ENCODE measurements around the gene RXFP2. TPM values are rescaled to one million over a fixed set of nuclear protein-coding genes. Genes with fewer than 3 reads are reported as not detected.

The RXFP2 gene
- total and polyA plus RNA-seq, 9 of the 15 experiments (the other 6 are each of a cell fraction or from before 2014, with no cell fraction given), result not detected

- ATAC-seq (no peak), FAIRE-seq (no peak), DNase-seq (ENCODE audit: extremely low read depth in 1 of 4, low spot score in 3 of 4) (no peak)
- Histone ChIP-seq H4K20me1 (replicated peaks; ENCODE audit: control insufficient read depth, insufficient read depth, low read length) (no peaks in the 10 kb centered on the region), H3K9ac (ENCODE audit: insufficient read depth in 1 of 2, low read depth in 2 of 2, low read length in 2 of 2) (no peak overlapping the region), H3K4me2 (ENCODE audit: insufficient read depth, low read length) (no peak overlapping the region), H2AFZ (ENCODE audit: low read depth, low read length) (no peak overlapping the region), H3K36me3 (ENCODE audit: control insufficient read depth, insufficient read depth, low read length) (no peaks in the 10 kb centered on the region), H3K4me3 (no peak overlapping the region), H3K27ac (ENCODE audit: extremely low read depth, low read depth, low read length) (no peak overlapping the region), H3K27me3 (ENCODE audit: control insufficient read depth in 2 of 2, insufficient read depth in 2 of 2, low read length in 2 of 2) (no peaks in the 10 kb centered on the region), H3K4me1 (replicated peaks in 1 of 2; ENCODE audit: control insufficient read depth in 2 of 2, insufficient read depth in 2 of 2, low read length in 2 of 2) (no peaks in the 10 kb centered on the region), H3K79me2 (ENCODE audit: control insufficient read depth, insufficient read depth, low read length) (no peaks in the 10 kb centered on the region), H3K9me3 (replicated peaks; ENCODE audit: control insufficient read depth, insufficient read depth, low read depth, low read length) (no peaks in the 10 kb centered on the region), H3K9me1 (ENCODE audit: control insufficient read depth, insufficient read depth, low read length) (no peaks in the 10 kb centered on the region)
- intact Hi-C loops (cut with micrococcal nuclease), result no loop called here
- WGBS (ENCODE audit: insufficient coverage, low coverage, missing lambda C conversion rate), result 0% methylated on average over 6 of the region's 6 CpGs
- in situ Hi-C loops (cut with MboI), result no loop called here
- POLR2A ChIA-PET, result no interaction called here
- BruUV-seq (replicated peaks), result no TSS peak
- CTCF ChIA-PET (ENCODE audit: low intra/inter-chr PET ratio), result no interaction called here
- no peak for TF ChIP-seq SMARCB1 (IDR thresholded peaks at IDR 0.05; ENCODE audit: insufficient read length, low read depth)
- TF ChIP-seq SFPQ (IDR thresholded peaks at IDR 0.05; ENCODE audit: low read depth, low read length), result no peak
- no peak for TF ChIP-seq ZNF780A (CRISPR knock-in tag; IDR thresholded peaks at IDR 0.05)
- no peak for TF ChIP-seq BDP1 (IDR thresholded peaks at IDR 0.05; ENCODE audit: insufficient read depth, insufficient read length)
- TF ChIP-seq ZBTB9 (CRISPR knock-in tag; IDR thresholded peaks at IDR 0.05), result no peak
- no peak for TF ChIP-seq NFE2 (IDR thresholded peaks at IDR 0.05; ENCODE audit: low read depth)
- TF ChIP-seq PATZ1 (CRISPR knock-in tag; IDR thresholded peaks at IDR 0.05; ENCODE audit: borderline replicate concordance), result no peak
- no peak for TF ChIP-seq SMARCE1 (IDR thresholded peaks at IDR 0.05)
- no peak for TF ChIP-seq RNF219 (CRISPR knock-in tag; IDR thresholded peaks at IDR 0.05)
- TF ChIP-seq ZNF124 (CRISPR knock-in tag; IDR thresholded peaks at IDR 0.05), result no peak
- TF ChIP-seq TRIM25 (IDR thresholded peaks at IDR 0.05; ENCODE audit: borderline replicate concordance), result no peak
- no peak for TF ChIP-seq SMC3 (conservative IDR thresholded peaks at IDR 0.05; ENCODE audit: insufficient read depth, low read depth, low read length)
- no peak for TF ChIP-seq LCOR (CRISPR knock-in tag; IDR thresholded peaks at IDR 0.05)
Observed at GRCh38 chr13:31801088-31801487, 61.8 kb downstream of the RXFP2 start.

Data from K562 (cell line).